Fibroblast of villous mesenchyme (primary cell): ENCODE results near the gene CYP4Z1. TPM values are rescaled to one million over a fixed set of nuclear protein-coding genes. Genes with fewer than 3 reads are reported as not detected.
"Not testable (repeated sequence)": the region's sequence is repeated elsewhere in the genome, so short reads cannot be mapped to it uniquely, and the experiment has no call there.

Source experiments
- DNase-seq: peaks from one replicate; pipeline ENCODE4 v3.0.0-alpha.2; 2010; ENCODE audit warnings: low read depth
- H3K4me3 ChIP-seq: 2 replicates; pipeline ENCODE4 v1.5.1; 2011; ENCODE audit warnings: low read depth, mild to moderate bottlenecking, low read length
- total RNA-seq: library from RNA; depleted of rRNA; stranded (reverse); fragments of >200 nt; gene quantifications from 2 replicates; pipeline ENCODE4 v1.2.3, GENCODE V29; 2012
- TF ChIP-seq, protein P1 (sequence below): IDR thresholded peaks from 2 replicates; pipeline ENCODE4 v1.5.1; 2012; ENCODE audit warnings: low read depth, mild to moderate bottlenecking, low read length; ENCODE audit not compliant: insufficient read depth

Gene CYP4Z1
- total RNA-seq, 1 donor, result not detected

DNA sequence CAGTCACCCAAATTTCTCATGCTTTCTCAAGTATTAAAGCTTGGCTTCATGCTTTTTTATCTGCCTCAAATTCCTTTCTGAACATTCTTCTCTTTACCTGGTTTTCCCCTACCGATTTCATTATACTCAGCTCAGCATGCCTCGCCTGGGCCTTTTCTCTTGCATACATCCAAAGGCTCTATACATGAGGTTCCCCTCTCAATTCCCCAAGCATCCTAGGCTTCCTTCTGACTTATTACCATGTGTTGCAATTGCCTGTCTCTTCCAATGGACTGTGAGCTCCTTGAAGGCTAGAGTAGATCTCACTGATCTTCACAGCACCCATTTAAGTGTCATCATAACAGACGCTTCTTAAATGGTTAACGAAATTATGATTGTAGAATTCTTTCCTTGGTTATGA is 46.1 kb downstream of the CYP4Z1 start:
- TF ChIP-seq, protein P1, sequence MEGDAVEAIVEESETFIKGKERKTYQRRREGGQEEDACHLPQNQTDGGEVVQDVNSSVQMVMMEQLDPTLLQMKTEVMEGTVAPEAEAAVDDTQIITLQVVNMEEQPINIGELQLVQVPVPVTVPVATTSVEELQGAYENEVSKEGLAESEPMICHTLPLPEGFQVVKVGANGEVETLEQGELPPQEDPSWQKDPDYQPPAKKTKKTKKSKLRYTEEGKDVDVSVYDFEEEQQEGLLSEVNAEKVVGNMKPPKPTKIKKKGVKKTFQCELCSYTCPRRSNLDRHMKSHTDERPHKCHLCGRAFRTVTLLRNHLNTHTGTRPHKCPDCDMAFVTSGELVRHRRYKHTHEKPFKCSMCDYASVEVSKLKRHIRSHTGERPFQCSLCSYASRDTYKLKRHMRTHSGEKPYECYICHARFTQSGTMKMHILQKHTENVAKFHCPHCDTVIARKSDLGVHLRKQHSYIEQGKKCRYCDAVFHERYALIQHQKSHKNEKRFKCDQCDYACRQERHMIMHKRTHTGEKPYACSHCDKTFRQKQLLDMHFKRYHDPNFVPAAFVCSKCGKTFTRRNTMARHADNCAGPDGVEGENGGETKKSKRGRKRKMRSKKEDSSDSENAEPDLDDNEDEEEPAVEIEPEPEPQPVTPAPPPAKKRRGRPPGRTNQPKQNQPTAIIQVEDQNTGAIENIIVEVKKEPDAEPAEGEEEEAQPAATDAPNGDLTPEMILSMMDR, result no peak
- DNase-seq, result no peak
- no peak overlapping the region for H3K4me3 ChIP-seq

DNA sequence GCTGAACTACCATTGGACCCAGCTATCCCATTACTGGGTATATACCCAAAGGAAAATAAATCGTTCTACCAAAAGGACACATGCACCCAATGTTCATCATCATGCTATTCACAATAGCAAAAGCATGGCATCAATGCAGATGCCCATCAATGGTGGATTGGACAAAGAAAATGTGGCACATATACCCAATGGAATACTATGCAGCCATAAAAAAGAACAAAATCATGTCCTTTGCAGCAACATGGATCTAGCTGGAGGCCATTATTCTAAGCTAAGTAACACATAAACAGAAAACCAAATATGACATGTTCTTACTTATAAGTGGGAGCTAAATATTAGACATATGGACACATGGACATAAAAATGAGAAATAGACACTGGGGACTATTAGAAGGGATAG is 54.0 kb downstream of the CYP4Z1 start:
- not testable (repeated sequence) for DNase-seq

DNA sequence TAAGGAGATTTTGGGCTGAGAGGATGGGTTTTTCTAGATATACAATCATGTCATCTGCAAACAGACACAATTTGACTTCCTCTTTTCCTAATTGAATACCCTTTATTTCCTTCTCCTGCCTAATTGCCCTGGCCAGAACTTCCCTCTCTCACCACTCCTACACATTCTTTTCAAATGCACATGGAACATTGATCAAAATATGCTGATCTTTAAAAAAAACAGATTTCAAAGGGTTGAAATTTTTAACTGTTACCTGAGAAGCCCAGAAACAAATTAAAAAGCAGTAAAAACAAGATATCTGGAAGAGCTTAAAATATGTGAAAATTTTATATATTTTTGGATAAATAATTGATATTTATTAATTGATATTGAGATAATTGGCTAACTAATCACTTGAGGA is 57.8 kb downstream of the CYP4Z1 start:
- H3K4me3 ChIP-seq, DNase-seq: not testable (repeated sequence)

More for the DNA sequence above, 54.0 kb downstream of the CYP4Z1 start:
- not testable (repeated sequence) for H3K4me3 ChIP-seq

DNA sequence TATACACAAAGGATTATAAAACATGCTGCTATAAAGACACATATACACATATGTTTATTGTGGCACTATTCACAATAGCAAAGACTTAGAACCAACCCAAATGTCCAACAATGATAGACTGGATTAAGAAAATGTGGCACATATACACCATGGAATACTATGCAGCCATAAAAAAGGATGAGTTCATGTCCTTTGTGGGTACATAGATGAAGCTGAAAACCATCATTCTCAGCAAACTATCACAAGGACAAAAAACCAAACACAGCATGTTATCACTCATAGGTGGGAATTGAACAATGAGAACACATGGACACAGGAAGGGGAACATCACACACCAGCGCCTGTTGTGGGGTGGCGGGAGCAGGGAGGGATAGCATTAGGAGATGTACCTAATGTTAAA is 60.0 kb downstream of the CYP4Z1 start:
- not testable (repeated sequence) for DNase-seq, H3K4me3 ChIP-seq

DNA sequence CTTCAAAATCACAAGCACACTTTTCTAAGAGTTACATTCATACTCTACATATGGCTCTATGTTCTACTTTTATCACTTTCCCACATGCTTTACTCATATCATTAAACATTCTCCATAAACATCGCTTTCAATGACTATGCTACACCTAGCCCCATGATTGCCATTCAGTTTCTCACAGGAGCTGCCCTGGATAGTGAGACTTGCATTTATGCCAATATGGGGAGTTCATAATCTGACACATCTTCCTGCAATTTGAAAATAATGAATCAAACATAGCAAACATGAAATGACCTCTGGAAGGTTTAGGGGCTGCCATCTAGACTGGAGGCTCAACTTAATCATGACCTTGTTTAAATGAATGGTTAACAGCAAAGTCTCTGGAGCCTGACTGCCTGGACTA is 61.2 kb downstream of the CYP4Z1 start:
- no peak overlapping the region for H3K4me3 ChIP-seq
- TF ChIP-seq, protein P1, result no peak
- DNase-seq, result no peak

DNA sequence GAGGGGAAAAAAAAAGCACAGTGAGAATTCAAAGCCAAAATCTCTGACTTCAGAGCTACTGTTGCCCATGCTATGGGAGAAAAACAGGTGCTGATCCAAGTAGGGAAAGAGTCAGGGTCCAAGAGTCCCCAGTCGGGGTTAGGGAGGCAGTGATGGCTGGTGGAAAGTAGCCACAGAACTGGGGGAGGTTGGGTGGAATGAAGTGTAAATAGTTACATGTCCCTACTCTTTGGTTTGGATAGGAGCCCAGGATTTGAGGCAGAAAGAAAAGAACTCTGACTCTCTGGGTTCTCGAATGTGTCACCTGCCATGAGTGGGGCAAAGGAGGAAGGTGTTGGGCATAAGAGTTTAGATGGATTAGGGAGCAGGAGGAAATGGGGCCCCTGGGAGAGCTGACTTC is 61.8 kb downstream of the CYP4Z1 start:
- not testable (repeated sequence) for H3K4me3 ChIP-seq, DNase-seq

DNA sequence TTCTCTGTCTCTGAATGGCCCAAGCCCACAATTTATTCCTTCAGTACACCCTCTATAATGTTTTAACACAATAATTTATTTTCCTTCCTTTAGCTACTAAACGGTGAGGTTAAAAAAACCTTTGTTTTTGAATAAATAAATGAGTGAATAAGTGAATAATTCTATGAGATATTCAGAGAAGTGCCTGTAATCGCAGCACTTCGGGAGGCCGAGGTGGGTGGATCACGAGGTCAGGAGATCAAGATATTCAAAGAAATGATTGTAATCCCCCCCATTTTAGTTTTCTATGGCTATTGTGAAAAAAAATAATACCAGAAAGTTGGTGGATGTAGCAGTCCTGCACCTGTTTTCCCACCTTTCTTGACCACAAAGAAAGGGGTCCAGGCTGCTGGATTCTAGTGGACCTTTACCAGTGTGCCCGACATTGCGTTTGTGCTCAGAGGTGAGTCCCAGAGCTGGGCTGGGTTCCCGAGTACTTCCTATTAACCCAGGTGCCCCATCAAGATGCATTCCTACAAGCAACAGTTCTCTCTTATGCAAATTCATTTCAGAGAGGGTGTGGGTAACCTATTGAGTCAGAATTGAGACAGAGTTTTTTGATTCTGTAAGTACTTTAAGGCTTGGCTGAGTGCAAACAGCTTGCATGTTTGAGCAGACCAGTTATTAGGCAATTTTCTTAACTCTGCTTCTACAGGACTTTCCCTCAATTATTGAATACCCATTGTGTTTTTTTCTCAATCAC is 62.6 kb downstream of the CYP4Z1 start:
- H3K4me3 ChIP-seq, DNase-seq: not testable (repeated sequence)

DNA sequence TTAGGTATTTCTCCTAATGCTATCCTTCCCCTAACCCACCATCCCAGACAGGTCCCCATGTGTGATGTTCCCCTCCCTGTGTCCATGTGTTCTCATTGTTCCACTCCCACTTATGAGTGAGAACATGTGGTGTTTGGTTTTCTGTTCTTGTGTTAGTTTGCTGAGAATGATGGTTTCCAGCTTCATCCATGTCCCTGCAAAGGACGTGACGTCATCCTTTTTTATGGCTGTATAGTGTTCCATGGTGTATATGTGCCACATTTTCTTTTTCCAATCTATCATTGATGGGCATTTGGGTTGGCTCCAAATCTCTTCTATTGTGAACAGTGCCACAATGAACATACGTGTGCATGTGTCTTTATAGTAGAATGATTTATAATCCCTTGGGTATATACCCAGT is 65.6 kb downstream of the CYP4Z1 start:
- not testable (repeated sequence) for H3K4me3 ChIP-seq, DNase-seq

DNA sequence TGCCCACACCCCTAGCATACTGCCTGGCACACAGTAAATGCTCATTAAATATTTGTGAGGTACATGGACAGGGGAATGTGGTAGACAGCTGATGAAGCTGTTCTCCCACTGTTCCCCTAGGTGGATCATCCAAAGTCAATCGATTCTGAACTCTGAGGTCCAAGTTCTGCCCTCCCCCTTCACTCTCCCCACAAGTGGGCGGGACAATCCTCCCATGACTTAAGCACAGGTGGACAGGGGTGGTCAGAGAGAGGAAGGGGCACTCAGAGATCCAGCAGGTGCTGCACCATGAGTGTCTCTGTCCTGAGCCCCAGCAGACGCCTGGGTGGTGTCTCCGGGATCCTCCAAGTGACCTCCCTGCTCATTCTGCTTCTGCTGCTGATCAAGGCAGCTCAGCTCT is 70.2 kb downstream of the CYP4Z1 start, which contains the start of gene CYP4A22:
Gene CYP4A22 (plus strand): TSS at position 244 of the 400 bp plus-strand sequence. CDS start 45 bp downstream, at position 289.
- no peak for DNase-seq
- TF ChIP-seq, protein P1, result no peak
- H3K4me3 ChIP-seq, result no peak within 1 kb of the TSS

DNA sequence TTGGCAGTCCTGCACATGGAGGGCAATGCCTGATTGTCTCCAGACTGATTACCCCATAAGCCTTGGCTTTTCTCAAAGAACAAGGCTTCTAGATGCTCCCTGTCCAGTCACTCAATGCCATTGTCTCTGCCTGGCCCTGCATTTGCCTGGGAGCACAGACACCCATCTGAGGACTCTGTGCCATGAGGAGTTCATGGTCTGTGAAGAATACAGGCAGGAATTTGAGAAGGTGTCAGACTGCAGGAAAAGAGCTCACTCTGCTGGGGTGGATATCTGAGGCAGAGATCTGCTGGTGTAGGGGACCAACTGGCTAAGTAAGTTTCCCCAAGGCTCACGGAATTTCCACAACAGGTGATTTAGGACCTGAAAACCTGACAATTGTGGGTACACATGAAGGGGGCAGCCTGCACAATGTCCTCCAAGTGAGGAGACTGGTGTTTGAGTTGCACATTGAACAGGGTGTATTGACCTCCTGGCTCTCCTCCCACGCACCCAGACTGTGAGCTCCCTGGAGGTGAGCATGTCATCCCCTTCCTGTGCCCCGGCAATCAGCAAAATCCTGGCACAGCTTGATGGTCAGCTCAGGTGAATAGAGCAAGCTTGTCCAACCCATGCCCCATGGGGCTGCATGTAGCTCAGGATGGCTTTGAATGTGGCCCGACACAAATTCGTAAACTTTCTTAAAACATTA is 71.0 kb downstream of the CYP4Z1 start:
- H3K4me3 ChIP-seq, result no peak overlapping the region
- TF ChIP-seq, protein P1, result no peak
- DNase-seq, result no peak

DNA sequence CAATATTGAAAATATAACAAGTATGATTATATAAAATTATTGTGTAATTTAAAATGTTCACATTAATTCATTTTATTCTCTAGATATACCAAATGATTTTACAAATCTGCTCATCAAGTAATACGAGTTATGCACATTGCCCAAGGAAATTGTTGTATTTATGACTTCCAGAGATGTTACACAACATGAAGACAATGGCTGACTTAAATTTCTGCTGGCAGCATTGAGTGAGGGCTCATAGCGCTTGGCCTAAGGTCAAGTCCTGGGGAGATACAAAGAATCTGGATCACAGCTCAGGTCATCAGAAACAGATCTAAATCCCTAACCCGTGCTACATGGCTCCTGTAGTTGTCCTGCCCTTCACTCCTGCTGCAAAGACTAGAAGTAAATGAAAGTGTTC is 73.3 kb downstream of the CYP4Z1 start:
- not testable (repeated sequence) for DNase-seq, H3K4me3 ChIP-seq
